ENCODE measurements around the gene CLMP.

The CLMP gene, protein sequence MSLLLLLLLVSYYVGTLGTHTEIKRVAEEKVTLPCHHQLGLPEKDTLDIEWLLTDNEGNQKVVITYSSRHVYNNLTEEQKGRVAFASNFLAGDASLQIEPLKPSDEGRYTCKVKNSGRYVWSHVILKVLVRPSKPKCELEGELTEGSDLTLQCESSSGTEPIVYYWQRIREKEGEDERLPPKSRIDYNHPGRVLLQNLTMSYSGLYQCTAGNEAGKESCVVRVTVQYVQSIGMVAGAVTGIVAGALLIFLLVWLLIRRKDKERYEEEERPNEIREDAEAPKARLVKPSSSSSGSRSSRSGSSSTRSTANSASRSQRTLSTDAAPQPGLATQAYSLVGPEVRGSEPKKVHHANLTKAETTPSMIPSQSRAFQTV

DNA sequence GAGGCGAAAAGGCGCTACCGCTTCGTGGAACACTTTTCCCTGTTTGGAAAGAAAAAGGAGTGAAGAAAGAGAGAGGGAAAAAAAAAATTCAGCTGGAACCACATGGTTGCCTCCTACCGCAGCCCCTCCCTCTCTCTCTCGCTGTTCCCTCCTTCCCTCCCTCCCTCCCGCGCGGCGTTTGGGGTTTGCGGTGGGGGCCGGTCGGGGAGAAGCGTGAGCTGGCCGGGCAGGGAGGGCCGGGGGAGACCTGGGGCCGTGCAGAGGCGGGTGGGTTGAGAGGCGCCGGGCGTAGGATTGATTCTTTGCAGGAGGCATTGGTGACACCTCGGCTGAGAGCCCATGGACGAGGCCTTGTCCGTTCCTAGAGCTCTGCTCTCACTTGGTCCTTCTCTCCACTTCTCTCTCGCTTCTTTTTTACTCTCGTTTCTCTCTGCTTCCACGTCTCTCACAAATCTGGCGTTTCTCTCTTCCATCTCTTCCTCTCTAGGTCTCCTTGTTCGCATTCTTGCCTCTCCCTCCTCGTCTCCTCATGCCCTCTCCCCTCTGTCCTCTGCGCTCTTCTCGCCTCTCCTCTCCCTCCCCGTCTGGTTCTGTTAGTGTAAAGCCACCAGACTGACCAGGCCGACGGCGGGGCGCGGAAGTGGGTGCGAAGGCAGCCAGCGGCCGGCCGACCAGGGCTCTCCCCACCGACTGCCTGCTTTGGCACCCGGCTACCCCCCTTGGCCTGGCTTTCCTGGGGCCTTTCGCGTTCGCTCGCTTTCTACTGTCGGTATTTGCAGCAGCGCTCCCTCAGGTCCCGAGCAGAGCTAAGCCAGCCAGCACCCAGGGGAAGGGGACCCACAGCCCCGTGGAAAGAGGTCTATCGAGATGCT lies at the start of gene CLMP:
Gene CLMP, minus strand, starts transcription at position 61 of the 872 bp plus-strand sequence. CDS start 308 bp downstream, outside the sequence.
- Mint-ChIP-seq H3K27ac (peak within 1 kb of the TSS; percentile 42), H3K9me3 (no peaks in the 10 kb centered on the region), H3K27me3 (peaks cover 77% of the 10 kb centered on the region), H3K4me1 (ENCODE audit: low read depth) (peaks cover 15% of the 10 kb centered on the region), H3K36me3 (ENCODE audit: low read depth) (no peaks in the 10 kb centered on the region), H3K4me3 (peak within 1 kb of the TSS; percentile 56)

DNA sequence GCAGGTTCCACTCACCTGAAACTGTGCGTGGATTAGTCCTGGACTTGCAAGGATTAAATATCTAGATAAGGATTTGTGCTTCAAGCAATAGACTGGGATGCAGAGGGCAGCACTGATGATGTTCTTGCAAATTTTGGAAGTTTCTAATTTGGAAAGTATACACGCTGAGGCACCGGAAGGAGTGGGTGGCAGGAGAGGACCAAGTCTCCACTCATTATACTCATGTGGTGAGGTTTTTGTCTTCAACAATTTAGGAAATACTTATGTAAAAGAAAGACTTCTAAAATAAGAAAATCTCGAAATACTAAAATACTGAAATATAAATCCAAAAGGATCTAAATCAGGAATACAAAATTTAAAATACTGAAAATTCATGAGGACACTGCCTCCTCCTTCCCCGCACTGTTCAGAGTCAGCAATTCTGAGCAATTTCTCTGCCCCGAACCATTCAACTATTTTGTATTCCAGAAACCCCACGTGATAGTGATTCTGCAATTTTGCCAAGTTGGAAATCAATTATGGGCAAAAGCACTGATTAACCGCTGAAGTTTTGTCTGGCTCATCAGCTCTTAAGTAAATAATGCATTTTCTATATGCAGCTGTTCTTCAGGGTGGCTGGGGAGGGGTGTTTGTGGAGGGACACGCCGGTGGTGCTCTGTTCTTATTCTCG lies 47.0 kb upstream of the CLMP start:
- Mint-ChIP-seq H3K4me1 (ENCODE audit: low read depth) (no peaks in the 10 kb centered on the region), H3K9me3 (no peaks in the 10 kb centered on the region), H3K27ac (no peak overlapping the region), H3K4me3 (no peak overlapping the region), H3K27me3 (peaks cover 5% of the 10 kb centered on the region), H3K36me3 (ENCODE audit: low read depth) (no peaks in the 10 kb centered on the region)

DNA sequence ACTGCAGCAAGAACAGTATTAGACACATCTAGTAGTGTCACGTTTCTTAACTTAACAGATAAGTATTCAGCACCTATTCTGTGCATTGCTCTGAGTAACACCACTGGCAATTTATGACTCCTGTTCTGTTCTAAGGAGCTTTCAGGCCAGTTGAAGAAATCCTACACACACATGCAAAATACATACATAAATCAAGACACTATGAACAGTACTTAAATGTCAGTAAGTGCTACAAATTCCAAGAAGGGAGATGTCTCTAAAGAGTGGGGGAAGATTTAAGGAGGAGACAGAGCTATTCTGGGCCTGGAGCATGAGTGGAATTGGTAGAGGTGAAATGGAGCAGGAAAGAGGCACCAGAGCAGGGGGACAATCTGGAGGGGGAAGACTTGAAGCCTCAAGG lies 46.2 kb upstream of the CLMP start:
- Mint-ChIP-seq H3K27ac (no peak overlapping the region), H3K27me3 (peaks cover 3% of the 10 kb centered on the region), H3K4me1 (ENCODE audit: low read depth) (no peaks in the 10 kb centered on the region), H3K4me3 (no peak overlapping the region), H3K9me3 (no peaks in the 10 kb centered on the region), H3K36me3 (ENCODE audit: low read depth) (no peaks in the 10 kb centered on the region)

DNA sequence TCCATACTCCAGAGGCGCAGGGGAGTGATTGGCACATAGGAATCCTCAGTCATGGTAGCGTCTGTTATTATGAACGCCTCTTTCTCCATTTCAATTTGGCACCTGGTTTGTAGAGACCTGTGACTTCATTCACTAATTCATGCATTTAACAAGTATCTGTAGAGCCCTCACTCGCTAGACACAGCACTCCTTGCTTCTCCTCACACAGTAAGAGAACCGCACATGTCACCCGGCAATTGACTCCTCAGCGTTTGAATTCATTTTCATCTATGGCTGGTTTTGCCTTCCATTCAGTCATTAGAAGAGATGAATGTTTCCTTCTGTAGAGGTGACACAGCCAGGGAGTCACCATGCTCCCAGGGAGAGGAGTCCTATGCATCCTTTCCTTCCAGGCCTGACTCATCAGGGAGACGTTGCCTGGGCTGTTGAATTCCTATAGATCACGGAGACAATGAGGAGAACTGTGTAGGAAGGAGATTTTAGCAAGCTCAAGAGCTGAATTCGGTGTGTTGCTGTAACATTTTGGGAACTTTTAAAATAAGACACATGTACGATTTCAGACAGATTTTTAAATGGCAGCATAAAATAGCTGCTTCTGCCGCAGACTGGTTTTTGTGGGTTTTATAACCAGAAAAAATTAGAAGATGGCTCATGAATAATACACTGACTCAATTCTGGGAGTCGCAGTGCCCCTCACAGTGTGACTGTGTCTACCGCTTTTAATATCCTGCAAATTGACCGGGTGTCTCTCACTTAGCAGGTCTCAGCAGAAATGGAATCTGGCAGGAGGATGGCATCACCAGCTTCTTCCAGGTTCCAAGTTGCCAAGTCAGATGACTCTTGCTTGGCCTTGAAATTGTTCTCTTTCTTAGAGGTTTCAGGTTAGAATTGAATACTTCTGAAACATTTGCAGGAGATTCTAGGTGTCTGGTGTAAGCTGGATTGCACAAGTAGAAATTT lies 44.4 kb upstream of the CLMP start:
- no peaks in the 10 kb centered on the region for H3K9me3 Mint-ChIP-seq
- no peak overlapping the region for H3K27ac Mint-ChIP-seq
- no peaks in the 10 kb centered on the region for H3K36me3 Mint-ChIP-seq (ENCODE audit: low read depth)
- no peak overlapping the region for H3K4me3 Mint-ChIP-seq
- H3K27me3 Mint-ChIP-seq = peaks cover 3% of the 10 kb centered on the region
- no peaks in the 10 kb centered on the region for H3K4me1 Mint-ChIP-seq (ENCODE audit: low read depth)

DNA sequence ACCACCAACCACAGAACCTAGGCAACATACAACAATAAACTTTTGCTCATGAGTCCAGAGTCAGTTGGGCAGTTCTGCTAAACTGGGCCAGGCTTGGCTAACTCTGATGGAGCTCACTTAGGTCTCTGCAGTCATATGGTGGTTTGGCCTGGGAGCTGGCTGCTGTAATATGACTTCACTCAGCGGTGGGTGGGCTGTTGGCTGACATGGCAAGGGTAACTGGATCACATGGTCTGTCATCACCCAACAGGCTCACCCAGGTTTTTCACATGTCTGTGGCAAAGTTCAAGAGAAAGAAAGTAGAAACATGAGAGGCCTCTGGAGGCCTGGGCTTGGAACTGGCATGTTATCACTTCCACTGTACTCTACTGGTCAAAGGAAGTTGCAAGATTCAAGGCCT lies 43.2 kb upstream of the CLMP start:
- H3K36me3 Mint-ChIP-seq (ENCODE audit: low read depth) = no peaks in the 10 kb centered on the region
- H3K27me3 Mint-ChIP-seq = peaks cover 1% of the 10 kb centered on the region
- peaks cover 7% of the 10 kb centered on the region for H3K4me1 Mint-ChIP-seq (ENCODE audit: low read depth)
- H3K9me3 Mint-ChIP-seq = no peaks in the 10 kb centered on the region
- no peak overlapping the region for H3K27ac Mint-ChIP-seq
- no peak overlapping the region for H3K4me3 Mint-ChIP-seq

DNA sequence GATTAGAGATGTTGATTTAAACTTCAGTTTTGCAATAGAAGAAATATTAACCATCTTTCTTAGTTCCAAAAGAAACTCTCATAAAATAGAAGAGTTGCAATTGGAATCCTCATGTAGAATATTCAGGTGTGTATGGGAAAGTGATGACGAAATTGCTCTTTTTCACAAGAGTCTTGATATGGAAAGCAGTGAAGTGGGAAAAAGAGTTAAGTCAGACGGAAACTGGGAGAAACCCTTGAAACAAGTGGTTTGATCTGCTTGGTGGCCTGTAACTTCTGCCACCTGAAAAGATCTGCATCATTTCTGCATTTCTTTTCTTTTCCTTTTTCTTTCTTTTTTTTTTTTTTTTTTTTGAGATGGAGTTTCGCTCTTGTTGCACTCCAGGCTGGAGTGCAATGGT lies 41.8 kb upstream of the CLMP start:
- Mint-ChIP-seq H3K4me1 (ENCODE audit: low read depth) (peaks cover 17% of the 10 kb centered on the region), H3K9me3 (no peaks in the 10 kb centered on the region), H3K36me3 (ENCODE audit: low read depth) (no peaks in the 10 kb centered on the region), H3K4me3 (no peak overlapping the region), H3K27me3 (no peaks in the 10 kb centered on the region), H3K27ac (no peak overlapping the region)

DNA sequence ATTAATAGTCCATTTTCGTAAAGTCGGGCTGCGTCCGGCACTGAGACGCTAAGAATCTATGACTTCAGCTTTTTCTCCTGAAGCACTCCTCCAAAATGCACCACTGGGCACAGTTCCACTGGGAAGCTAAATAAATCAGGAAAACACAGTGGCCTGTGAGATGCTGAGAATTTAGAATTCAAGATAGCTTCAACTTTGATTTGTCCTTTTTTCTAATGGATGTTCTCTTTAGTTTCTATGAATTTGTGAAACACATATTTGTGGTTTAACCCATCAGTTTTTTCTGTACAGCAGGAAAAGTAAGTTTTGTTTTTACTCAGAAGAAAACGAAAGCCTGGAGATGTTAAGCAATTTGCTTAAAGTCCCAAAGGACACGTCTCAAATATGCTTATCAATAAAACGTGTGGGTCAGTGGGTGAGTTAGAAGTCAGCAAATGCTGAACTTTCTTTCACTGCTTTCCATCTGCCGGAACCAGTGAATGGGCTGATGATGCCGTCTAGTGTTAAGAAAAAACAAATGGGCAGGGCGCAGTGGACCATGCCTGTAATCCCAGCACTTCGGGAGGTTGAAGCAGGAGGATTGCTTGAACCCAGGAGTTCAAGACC lies 40.7 kb upstream of the CLMP start:
- no peak overlapping the region for H3K4me3 Mint-ChIP-seq
- no peaks in the 10 kb centered on the region for H3K36me3 Mint-ChIP-seq (ENCODE audit: low read depth)
- H3K9me3 Mint-ChIP-seq = no peaks in the 10 kb centered on the region
- H3K4me1 Mint-ChIP-seq (ENCODE audit: low read depth) = peaks cover 17% of the 10 kb centered on the region
- no peaks in the 10 kb centered on the region for H3K27me3 Mint-ChIP-seq
- no peak overlapping the region for H3K27ac Mint-ChIP-seq

DNA sequence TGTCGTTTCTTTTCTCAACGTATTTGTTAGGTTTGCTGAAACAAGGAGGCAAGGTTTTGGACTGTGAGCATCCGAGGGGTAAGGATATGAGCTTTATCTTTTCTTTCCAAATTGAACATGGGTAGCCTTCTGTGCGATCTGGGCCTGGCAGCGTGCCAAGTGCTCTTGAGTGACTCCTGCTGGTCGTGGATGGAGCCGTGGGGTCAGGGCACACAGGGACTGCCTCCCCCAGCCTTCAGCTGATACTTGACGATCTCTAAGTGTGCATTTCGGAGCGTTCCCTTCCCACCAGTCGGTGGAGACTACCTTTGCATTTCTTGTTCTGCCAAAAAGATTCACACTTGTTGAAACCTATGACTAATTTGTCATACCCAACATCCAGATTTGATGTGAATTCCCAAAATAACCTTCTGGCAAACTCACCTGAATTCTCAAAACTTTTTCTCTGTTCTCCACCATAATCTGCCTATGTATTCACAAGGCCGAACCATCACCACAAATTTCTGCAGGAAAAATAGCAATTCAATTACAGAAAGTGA lies 40.1 kb upstream of the CLMP start:
- peaks cover 17% of the 10 kb centered on the region for H3K4me1 Mint-ChIP-seq (ENCODE audit: low read depth)
- no peaks in the 10 kb centered on the region for H3K27me3 Mint-ChIP-seq
- H3K36me3 Mint-ChIP-seq (ENCODE audit: low read depth) = no peaks in the 10 kb centered on the region
- H3K27ac Mint-ChIP-seq = no peak overlapping the region
- H3K4me3 Mint-ChIP-seq = no peak overlapping the region
- H3K9me3 Mint-ChIP-seq = no peaks in the 10 kb centered on the region

DNA sequence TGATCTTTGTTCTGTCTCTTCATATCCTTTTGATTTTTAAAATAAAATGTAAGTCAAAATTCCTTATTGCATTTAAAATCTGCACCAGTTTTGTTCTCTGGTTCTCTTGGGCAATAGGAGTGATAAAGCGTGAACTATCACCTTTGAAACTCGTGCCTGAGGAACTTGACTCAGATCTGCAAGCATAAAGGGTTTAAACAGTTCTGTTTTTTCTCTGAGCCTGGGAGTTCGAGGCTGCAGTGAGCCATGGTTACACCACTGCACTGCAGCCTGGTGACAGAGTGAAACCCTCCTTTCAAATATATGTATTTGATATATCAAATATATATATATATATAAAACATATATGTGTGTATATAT lies 38.9 kb upstream of the CLMP start:
- H3K4me1 Mint-ChIP-seq (ENCODE audit: low read depth) = peaks cover 17% of the 10 kb centered on the region
- no peak overlapping the region for H3K27ac Mint-ChIP-seq
- no peak overlapping the region for H3K4me3 Mint-ChIP-seq
- H3K9me3 Mint-ChIP-seq = no peaks in the 10 kb centered on the region
- H3K36me3 Mint-ChIP-seq (ENCODE audit: low read depth) = no peaks in the 10 kb centered on the region
- H3K27me3 Mint-ChIP-seq = no peaks in the 10 kb centered on the region

DNA sequence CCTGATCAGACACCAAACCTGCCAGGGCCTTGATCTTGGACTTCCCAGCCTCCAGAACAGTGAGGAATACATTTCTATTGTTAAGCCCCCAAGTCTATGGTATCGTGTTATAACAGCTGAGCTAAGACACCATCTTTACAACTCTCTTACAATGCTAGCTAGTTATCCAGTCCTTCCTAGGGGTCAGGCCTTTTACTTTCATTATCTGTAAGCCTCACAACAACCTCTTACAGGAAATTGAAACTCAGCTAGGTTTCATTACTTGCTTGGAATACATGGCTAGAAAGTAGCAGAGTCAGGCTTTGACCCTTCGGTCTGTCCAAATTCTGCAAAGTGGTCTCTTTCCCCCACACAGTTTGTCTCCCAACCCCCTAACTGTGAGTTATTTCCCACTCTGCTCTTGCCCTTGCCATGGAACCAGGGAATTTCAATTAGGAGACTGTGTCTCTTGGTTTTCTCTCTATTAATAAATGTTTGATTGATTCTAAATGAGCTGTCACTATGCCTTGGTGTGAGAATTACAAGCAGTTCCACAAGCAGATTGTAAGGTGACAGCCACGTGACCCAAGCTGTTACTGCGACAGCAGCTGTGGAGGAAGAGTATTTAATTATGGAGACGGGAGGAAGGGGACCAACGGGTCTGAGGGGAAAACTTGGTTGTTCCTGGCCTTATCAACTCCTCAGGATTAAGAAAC lies 38.4 kb upstream of the CLMP start:
- H3K4me1 Mint-ChIP-seq (ENCODE audit: low read depth) = peaks cover 17% of the 10 kb centered on the region
- H3K27me3 Mint-ChIP-seq = no peaks in the 10 kb centered on the region
- H3K27ac Mint-ChIP-seq = peak overlapping the region; percentile 57
- H3K9me3 Mint-ChIP-seq = no peaks in the 10 kb centered on the region
- no peaks in the 10 kb centered on the region for H3K36me3 Mint-ChIP-seq (ENCODE audit: low read depth)
- H3K4me3 Mint-ChIP-seq = no peak overlapping the region

DNA sequence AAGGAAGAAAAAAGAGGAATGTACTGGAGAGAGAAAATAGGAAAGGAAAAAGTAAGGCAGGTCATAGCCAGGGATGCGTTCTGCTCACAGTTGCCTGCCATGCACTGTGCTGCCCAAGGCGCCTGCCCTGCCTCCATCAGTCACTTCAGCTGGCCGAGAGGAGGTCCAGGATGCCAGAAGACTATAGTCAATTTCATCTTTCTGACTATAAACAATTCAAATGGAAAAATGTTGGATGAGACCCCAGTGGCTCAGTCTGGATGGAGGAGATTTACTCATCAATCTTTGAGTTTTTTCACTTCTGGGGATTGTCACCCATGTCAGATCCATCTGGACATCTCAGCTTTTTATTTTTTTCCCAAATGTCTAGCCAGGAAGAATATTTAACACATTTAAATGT lies 36.7 kb upstream of the CLMP start:
- Mint-ChIP-seq H3K27ac (no peak overlapping the region), H3K27me3 (peaks cover 3% of the 10 kb centered on the region), H3K9me3 (no peaks in the 10 kb centered on the region), H3K4me1 (ENCODE audit: low read depth) (peaks cover 17% of the 10 kb centered on the region), H3K4me3 (no peak overlapping the region), H3K36me3 (ENCODE audit: low read depth) (no peaks in the 10 kb centered on the region)

DNA sequence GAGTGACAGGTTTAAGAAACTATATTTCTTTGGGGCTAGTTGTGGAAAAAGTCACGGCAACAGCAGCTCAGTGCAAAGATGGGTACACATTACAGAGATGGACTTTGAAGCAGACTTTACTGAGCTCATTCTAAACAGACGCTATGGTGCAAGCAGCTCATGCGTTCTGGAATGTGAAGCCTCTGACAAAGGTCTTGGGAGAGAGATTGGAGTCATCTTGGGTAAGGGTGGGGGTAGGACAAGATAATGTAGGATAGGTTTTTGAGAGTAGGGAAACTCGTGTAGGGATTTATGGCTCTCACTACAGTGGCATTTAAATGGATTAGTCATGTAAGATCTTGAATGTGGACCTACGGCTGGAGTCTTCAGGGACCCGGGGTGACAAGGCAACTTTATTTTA lies 36.2 kb upstream of the CLMP start:
- H3K4me3 Mint-ChIP-seq = no peak overlapping the region
- H3K4me1 Mint-ChIP-seq (ENCODE audit: low read depth) = peaks cover 17% of the 10 kb centered on the region
- H3K27ac Mint-ChIP-seq = no peak overlapping the region
- no peaks in the 10 kb centered on the region for H3K36me3 Mint-ChIP-seq (ENCODE audit: low read depth)
- peaks cover 3% of the 10 kb centered on the region for H3K27me3 Mint-ChIP-seq
- no peaks in the 10 kb centered on the region for H3K9me3 Mint-ChIP-seq

DNA sequence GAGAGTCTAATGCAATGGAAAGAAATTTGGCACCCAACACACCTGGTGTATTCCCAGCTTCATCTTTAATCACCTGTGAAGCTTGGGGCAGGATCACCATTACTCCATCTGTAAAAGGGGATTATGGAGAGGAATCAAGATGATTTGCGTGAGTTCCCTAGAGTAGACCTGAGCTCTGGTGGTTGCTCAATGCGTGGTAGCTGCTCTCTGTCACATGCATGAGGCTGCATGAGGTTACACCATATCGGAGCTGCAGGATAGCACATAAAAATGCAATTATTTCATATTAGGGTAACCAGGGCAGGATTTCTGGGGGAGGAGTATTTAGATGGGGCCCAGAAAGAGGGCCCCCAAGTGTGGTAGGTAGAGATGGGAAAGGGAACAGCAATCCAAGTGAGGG lies 35.3 kb upstream of the CLMP start:
- no peak overlapping the region for H3K27ac Mint-ChIP-seq
- H3K27me3 Mint-ChIP-seq = peaks cover 3% of the 10 kb centered on the region
- H3K4me3 Mint-ChIP-seq = no peak overlapping the region
- no peaks in the 10 kb centered on the region for H3K36me3 Mint-ChIP-seq (ENCODE audit: low read depth)
- H3K9me3 Mint-ChIP-seq = no peaks in the 10 kb centered on the region
- peaks cover 17% of the 10 kb centered on the region for H3K4me1 Mint-ChIP-seq (ENCODE audit: low read depth)
